GM08714 (cell line): Measurements from ENCODE around the gene MLST8.

Source experiments
- H3K4me3 ChIP-seq: fragments of 200-500 bp; sonication (Bioruptor generic); 2 replicates; pipeline ENCODE4 v1.5.1; 2014; ENCODE audit warnings: mild to moderate bottlenecking, low read length, inconsistent platforms
- ZNF274 ChIP-seq: IDR thresholded peaks from 2 replicates; pipeline ENCODE4 v1.6.1; 2012; ENCODE audit warnings: mild to moderate bottlenecking, low read depth, low read length

The MLST8 gene

DNA sequence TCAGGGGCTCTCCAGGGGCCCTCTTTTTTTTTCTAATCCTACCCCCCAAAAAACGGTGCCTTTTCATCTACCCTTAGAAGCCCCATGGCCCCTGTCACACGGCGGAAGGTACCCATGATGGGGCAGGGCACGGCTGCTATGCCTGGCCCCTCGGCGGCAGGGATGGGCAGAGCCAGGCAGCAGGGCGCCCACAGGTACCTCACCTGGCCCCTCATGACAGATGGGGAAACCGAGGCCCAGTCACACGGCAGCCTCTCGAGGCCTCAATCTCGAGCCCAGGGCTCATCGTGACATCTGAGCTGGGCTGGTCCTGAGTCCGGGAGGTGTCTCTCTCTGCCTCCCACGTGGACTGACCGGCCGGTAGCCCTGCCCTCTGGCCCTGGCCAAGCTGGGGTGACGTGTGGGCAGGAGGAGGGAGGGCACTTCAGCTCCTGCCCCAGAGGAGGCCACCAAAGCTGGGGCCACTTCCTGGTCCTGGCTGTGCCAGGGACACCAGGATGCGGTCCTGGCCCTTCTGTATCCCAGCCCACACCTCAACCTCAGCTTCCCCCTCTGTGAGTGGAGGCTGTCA lies 38.1 kb upstream of the MLST8 start:
- no peak for TF ChIP-seq ZNF274
- H3K4me3 ChIP-seq, result no peak overlapping the region

DNA sequence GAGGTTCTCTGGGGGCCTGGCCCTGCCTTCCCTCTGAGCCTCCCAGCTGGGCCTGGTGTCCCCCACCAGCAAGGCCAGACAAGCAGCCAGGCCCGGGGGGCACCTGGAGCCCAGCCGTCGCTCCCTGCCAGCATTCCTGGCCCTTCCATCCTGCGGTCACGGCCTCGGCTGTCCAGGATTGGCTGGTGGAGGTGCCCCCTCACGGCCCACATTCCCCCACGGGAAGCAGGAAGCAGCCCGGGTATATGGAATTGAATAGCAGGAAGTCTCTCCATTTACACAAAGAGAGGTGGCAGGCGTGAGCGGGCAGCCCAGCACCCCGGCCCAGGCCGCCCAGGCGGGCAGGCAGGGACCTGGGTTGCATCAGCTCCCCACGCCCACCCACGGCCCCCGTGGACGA lies 35.2 kb upstream of the MLST8 start:
- no peak for TF ChIP-seq ZNF274
- no peak overlapping the region for H3K4me3 ChIP-seq

DNA sequence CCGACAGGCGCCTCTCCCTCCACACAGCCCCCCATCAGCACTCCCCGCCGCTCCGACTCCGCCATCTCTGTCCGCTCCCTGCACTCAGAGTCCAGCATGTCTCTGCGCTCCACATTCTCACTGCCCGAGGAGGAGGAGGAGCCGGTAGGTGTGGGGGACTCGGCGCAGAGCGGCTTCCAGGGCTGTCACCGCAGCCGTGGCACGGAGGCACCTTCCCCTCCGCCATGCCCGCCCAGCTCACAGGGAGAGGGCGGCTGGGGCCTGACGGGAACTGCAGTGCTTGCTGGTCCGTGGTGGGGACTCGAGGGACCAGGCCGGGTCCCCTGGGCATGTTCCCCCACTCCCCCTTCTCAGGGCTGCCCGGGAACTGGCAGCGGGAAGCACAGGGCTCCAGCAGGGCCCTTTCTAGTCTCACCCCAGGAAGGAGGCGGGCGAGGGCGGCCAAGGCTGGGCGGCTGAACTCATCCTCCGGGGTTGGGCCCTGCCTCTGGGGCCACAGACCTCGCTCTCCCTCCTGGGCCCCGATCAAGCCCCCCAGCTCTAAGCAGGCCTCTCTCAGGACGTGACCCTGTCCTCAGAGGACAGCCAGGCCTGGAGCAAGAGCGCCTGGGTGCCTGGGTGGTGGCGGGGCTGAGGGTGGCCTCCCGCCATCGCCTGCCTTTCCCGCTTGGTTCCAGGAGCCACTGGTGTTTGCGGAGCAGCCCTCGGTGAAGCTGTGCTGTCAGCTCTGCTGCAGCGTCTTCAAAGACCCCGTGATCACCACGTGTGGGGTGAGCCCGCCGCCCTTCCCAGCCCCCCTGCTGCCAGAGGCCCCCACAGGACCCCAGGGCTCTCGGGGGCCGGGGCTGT lies 34.4 kb upstream of the MLST8 start:
- TF ChIP-seq ZNF274, result no peak
- H3K4me3 ChIP-seq, result no peak overlapping the region

DNA sequence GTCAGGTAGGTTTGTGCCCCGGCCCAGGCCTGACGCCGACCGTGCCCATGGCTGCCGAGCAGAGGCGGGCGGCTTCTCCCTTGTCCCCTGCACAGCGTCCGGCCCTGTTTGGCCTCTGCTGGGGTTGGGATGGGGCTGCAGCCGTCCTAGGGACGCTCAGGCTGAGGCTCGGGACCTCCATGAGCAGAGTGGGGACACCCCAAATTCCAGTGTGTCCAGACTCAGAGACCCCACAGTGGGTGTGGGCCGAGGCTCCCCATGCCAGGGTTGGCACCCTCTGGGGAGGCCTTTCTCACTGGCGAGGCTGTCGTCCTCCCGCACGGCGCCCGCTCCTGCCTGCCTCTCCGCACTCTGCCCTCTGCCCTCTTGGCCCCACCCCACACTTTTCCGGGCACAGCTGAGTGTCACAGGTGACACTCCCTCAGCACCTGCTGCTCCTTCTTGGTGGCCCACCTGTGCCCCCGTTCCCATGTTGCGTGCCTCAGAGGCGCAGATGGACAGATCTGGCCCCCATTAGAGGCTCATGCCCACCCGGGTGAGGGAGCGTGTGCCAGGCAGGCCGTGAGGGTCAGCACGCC lies 33.6 kb upstream of the MLST8 start:
- no peak for TF ChIP-seq ZNF274
- no peak overlapping the region for H3K4me3 ChIP-seq

DNA sequence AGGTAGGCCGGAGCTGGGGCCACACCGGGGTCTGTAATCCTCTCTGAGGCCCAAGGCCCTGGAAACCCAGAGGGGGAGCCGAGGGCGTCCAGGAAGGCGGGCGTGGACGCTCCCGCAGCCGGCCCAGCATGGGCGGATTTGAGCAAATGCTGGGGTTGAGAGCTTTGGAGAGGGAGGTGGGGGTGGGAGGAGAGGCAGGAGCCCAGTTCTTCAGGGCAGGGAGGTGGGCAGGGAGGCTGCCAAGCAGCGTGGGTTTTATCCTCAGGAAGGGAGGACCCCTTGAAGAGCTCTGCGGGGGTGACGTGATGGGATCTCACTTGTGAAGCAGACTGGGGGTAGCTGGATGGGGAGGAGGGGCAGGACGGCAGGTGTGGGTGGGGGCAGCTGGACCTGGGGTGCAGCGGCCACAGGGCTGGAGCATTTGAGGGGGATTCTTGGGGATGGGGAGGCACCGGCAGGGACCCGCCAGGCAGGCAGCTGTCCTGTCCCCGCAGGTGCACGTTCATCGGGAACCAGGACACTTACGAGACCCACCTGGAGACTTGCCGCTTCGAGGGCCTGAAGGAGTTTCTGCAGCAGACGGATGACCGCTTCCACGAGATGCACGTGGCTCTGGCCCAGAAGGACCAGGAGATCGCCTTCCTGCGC lies 32.4 kb upstream of the MLST8 start:
- TF ChIP-seq ZNF274, result no peak
- no peak overlapping the region for H3K4me3 ChIP-seq

DNA sequence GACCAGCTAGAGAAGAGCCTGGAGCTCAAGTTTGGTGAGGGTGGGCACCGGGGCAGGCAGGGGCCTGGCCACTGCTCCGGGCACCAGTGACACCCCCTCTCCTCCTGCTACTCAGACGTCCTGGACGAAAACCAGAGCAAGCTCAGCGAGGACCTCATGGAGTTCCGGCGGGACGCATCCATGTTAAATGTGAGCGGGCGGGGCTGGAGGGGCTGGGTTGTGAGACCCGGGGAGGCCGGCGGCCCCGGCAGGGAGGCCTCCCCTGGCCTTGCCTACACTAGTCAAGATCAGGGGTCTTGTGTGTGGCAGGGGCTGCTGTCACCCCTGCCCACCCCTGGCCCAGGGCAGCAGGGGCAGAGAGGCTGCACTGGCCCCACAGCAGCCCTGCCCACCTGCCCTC lies 31.9 kb upstream of the MLST8 start:
- TF ChIP-seq ZNF274, result no peak
- H3K4me3 ChIP-seq, result no peak overlapping the region

DNA sequence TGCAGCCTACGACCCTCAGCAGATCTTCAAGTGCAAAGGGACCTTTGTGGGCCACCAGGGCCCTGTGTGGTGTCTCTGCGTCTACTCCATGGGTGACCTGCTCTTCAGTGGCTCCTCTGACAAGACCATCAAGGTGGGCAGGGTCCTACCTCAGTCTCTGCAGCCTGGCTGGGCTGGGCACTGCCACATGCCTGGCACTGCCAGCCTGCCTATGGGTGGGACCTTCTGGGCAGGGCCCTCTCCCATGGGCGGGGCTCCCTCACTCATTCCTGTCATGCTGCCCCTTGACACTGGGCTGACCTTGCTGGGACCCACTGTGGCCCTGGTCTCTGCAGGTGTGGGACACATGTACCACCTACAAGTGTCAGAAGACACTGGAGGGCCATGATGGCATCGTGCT lies 31.3 kb upstream of the MLST8 start:
- no peak overlapping the region for H3K4me3 ChIP-seq
- no peak for TF ChIP-seq ZNF274

DNA sequence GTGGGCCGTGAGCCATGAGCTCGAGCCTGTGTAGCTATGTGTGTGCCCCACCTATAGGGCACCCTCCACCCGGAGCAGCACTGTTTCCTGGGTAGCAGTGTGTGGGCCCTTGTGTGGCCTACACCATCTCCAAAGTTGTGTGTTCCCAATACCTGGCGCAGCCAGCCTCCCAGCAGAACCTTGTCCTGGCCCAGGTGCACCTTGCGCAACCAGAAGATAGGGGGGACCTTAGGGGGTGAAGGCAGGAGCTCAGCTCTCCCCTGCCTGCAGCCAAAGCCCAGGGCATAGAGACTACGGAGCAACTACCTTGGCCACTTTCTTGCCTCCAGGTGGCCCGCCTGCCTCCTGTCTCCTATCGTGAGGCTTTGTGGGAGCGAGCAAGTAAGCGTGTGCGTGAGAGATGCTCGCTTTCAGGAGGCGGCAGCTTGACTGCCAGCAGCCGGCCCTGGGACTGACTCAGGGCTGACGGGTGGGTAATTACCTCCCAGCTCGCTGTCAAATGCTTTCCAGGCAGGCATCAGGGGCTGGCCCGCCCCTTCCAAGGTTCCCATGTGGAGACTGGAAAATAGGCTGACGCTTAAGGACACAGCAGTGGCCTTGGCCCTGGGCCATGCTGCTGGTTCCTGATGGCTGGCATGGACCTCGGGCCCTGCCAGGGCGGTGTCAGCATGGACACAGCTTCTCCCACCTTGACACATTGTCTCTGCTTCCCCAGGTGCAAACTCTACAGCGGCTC lies 30.7 kb upstream of the MLST8 start:
- TF ChIP-seq ZNF274, result no peak
- H3K4me3 ChIP-seq, result no peak overlapping the region

DNA sequence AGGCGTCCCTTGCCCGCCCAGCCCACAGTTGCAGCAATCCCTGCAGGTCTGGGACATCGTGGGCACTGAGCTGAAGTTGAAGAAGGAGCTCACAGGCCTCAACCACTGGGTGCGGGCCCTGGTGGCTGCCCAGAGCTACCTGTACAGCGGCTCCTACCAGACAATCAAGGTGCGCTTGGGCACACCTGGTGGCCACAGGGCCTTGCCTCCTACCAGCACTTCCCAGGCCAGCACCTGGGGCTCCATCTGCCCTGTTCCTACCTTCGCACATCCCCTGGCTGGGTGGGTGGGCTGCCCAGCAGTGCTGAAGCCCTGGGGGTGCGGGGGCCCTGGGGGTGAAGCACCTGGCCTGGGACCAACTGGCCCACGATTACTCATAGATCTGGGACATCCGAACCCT lies 29.8 kb upstream of the MLST8 start:
- no peak for TF ChIP-seq ZNF274
- H3K4me3 ChIP-seq, result no peak overlapping the region

DNA sequence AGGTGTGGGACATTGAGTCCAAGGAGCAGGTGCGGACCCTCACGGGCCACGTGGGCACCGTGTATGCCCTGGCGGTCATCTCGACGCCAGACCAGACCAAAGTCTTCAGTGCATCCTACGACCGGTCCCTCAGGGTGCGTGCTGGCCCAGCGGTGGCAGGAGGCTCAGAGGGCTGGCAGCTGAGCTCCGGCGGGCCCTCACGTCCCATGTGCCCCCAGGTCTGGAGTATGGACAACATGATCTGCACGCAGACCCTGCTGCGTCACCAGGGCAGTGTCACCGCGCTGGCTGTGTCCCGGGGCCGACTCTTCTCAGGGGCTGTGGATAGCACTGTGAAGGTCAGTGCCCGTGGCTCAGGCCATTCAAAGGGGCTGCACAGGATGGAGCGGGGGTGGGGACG lies 29.2 kb upstream of the MLST8 start:
- no peak for TF ChIP-seq ZNF274
- no peak overlapping the region for H3K4me3 ChIP-seq

DNA sequence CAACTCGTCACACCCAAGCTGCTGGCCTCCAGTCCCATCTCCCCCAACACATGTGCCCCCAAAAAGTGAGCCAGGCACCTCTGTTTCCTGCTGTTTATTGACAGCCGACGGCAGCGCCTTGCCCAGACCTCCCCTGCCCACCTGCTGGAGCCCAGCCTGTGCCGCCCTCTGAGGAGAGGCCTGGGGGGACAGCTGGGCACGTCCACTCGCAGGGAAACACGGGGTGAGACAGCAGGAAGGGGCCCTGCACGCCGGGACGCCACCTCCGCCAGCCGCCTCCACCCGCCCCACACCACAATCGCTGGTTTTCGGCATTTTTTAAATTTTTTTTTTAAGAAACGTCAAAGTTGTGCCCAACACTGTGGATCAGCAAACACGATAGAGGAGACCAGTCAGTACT lies 28.2 kb upstream of the MLST8 start:
- H3K4me3 ChIP-seq, result no peak overlapping the region
- TF ChIP-seq ZNF274, result no peak

DNA sequence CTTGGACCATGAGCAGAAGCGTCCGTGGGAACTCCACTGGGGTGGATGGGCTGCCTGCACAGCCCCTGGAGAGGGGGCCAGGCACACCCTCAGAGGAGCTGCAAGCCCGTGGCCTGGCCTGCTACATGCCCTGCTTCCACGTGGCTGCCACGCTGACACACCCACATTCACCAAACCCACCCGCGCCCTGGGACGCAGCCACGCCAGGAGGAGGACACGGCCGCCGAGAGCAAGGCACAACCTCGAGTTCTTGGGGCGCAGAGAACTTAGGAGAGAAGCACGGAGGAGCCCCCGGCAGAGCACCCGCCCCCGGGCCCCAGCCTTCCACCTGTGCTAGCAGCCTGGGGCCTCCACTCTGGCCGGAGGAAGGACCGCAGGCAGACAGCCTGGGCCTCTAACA lies 27.7 kb upstream of the MLST8 start:
- H3K4me3 ChIP-seq, result no peak overlapping the region

DNA sequence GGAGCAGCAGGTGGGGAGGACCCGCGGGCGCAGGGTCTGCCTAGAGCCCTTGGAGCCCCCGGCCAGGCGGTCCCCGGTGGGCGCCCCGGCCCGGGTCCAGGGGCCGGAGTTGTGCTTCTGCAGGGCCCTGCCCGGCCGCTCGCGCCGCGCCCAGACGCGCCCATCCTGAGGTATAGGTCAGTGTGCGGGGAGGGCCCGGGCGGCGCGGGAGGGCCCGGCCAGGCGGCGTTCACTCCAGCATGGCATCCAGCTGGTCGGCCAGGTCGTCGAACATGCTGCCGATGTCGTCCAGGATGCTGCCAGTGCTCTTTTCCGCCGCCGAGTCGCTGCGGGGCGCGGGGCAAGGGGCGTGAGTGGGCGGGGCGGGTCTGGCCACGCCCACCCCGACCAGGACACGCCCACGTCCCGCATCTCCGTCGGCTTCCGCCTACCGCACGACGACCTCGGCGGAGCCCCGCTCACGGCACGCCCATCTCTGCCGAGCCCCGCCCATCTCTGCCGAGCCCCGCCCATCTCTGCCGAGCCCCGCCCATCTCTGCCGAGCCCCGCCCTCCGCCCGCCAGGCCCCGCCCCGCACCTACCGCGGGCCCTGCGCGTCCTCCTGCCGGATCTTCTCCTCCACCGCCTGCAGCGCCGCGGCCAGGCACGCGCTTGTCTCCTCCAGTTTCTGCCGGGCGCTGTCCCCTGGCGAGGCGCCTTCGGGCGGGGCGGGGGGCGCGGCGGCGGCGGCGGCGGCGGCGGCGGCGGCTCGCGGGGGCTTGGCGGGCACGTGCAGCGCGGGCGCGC lies 26.7 kb upstream of the MLST8 start:
- no peak overlapping the region for H3K4me3 ChIP-seq

More for the DNA sequence above, 27.7 kb upstream of the MLST8 start:
- no peak for TF ChIP-seq ZNF274

More for the DNA sequence above, 26.7 kb upstream of the MLST8 start:
- no peak for TF ChIP-seq ZNF274
